ENCODE data around the gene EXOC6B.

EXOC6B gene

DNA sequence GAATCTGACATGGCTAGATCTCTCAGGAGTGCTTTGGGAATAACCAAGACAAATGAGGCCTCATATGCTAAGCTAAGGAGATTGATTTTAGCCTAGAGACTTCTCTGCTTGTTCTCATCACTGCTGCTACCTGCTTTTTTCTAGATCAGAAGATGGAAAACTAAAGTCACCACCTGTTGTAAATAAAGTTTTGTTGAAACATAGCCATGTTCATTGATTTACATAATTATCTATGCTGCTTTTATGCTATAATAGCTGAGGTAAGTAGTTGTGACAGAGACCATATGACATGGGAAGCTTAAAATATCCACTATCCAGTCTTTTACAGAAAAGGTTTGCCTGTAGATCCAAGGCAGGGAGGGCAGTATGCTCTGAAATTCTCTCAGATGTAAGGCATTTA lies 632.1 kb downstream of the EXOC6B start:
- no peak for DNase-seq

GRCh38 chr2:72191441-72191840 lies 634.4 kb downstream of the EXOC6B start:
- DNase-seq: no peak

GRCh38 chr2:72185206-72185605 lies 640.6 kb downstream of the EXOC6B start:
- DNase-seq: no peak

DNA sequence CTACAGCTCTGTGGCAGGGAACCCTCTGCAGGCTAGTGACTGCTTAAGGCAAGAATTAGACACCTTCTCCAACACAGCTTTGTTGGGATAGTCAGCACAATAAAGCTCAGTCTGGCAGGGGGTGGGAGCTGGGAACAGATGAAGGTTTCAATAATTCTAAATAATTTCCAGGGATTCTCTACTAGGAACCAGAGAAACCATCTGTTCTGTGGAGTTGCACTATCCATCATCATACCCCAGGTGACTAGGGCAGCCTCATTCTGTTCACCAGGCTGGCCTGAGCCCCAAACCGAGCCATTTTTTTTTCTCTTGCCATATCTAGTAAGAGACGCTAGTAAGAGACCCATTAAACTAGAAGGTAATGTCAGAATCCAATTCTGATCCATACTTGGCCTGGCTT lies 642.4 kb downstream of the EXOC6B start:
- no peak for DNase-seq

DNA sequence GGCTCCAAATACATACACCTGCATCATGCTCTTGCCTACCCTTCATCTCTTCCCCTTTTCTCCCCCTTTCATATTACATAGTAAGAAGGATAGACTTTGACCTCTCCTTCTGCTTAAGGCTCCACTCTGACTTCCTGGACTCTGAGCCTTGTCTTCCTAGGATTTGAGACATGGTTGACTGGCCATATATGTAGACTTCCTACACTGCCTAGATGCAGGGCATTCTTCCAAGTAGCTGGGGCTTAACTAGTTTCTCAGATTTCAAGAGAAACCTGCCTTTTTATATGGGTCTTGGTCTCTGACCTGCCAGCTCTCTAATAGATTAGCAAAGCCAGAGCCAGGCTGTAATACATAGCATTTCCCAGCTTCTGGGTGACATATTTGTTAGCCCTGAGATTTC lies 642.8 kb downstream of the EXOC6B start:
- DNase-seq: no peak

DNA sequence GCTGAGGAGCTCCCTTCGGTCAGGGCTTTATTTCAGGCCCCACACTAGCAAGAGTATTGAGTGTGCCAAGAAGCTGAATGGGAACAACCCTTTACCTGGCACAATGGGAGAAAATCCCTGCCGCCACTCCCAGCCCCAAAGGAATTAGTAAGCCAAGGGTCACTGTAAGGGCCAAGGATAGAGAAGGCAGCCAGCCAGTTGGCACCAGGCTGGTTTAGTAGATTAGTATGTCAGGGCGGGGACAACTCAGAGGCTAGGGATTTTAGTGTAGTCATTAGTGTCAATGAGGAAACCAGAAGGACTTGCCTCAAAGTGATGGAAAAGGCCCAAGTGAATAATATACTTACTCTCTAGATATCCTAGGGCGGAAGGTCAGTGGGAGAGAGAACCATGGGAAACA lies 643.3 kb downstream of the EXOC6B start:
- DNase-seq: no peak

- DNase-seq: no peak
Observed at GRCh38 chr2:72181616-72182015, 644.2 kb downstream of the EXOC6B start.

GRCh38 chr2:72180351-72180750 lies 645.5 kb downstream of the EXOC6B start:
- DNase-seq: no peak

DNA sequence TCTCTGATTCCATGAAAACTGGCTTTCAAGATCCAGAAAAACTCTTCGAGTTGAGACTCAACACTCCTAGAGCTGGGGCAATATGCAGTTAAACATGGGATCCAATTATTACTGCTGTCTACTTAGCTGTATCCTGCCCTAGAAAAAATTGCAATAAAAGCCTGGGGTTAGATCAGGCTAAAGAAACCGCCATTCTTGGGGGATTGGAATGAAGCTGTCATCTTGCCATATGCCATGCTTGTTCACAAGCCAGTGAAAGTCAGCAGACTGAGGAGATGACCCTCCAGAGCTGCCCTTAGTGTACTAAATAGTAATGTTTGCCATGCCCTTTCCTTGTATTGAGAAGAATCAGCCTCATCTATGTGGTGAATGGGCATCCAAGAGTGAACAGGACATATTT lies 647.3 kb downstream of the EXOC6B start:
- no peak for DNase-seq

DNA sequence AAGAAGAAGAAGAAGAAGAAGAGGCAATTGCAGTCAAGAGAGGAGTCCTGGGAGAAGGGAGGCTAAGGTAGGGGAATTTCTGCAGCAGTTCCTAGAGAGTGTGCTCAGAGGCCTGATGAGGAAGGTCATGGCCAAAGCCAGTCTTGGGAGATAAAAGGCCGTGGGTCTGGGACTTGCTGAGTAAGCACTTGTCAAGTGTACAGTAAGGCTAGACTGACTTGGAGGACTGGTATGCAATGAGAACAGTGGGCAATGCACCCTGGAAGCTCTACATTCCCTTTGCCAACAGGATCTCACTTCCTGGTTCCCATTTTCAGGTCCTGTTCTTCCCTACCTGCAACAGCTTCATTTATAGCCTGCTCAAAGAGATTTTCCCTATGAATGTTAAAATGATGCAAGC lies 649.6 kb downstream of the EXOC6B start:
- no peak for DNase-seq

- no peak for DNase-seq
Observed at GRCh38 chr2:72175636-72176035, 650.2 kb downstream of the EXOC6B start.

GRCh38 chr2:72173640-72174321 lies 652.1 kb downstream of the EXOC6B start:
- DNase-seq: no peak

DNA sequence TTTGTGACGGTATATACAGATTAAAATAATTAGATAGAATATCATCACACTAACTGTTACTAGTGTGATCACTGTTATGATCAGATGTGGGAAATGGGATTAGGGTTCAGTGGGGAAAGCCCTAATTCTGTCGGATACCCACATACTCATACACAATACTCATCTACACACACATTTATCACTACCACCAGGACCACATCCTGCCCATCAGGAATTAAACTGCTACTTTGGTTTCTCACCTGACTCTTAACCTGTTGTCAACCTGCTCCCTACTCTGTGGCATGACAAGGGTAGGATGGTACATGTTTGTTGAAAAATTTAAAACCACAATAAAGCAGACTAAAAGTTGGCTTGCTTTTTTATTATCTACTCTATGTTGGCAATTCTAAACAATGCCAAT lies 653.4 kb downstream of the EXOC6B start:
- DNase-seq: no peak

GRCh38 chr2:72166279-72166678 lies 659.6 kb downstream of the EXOC6B start:
- DNase-seq: no peak

DNA sequence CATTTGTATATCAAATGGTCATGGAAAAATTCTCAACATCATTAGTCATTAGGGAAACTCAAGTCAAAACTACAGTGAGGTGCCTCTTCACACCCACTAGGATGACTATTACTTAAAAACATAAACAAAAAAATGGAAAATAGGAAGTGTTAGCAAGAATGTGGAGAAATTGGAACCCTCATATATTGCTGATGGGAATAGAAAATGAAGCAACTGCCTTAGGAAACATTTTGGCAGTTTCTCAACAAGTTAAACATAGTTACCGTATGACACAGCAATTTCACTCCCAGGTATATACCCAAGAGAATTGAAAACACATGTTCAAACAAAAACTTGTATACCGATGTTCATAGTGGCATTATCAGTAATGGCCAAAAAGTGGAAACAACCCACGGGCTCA lies 660.0 kb downstream of the EXOC6B start:
- DNase-seq: no peak

GRCh38 chr2:72162574-72162973 lies 663.3 kb downstream of the EXOC6B start:
- DNase-seq: no peak

DNA sequence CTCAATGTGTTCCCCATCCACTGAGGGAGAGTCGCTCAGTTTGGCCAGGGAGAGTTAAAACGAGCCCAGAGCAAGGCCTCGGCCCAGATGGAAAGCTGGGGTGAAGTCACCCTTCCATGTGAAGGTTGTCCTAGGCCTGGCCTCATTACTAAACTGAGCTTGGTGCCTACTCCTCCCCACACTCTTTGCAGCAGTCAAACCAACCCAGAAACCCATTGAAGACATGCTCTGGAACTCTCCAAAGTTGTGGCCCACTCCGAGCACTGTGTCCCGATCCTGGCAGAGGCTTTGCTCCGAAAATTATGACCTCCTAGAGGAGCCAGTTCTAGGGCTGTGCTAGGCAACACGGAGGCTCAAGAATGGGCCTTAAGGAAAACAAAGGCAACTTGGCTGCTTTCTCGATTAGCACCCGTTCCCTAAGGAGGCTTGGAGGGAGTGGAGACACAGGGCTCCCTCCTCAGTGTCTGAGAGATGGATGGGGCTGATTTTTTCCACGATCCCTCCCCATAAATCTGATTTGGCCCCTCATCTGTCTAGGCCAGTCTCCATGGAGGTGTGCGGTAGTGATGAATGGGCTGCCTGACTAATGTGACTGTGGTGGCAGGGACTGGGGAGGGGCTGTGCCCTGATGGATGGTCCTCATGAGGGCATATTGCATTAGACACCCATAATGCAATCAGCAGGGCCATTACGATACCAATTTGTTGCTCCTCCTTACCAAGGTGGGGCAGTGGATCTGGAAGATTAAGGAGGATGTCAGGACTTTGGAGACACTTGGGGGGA lies 666.4 kb downstream of the EXOC6B start:
- no peak for DNase-seq

DNA sequence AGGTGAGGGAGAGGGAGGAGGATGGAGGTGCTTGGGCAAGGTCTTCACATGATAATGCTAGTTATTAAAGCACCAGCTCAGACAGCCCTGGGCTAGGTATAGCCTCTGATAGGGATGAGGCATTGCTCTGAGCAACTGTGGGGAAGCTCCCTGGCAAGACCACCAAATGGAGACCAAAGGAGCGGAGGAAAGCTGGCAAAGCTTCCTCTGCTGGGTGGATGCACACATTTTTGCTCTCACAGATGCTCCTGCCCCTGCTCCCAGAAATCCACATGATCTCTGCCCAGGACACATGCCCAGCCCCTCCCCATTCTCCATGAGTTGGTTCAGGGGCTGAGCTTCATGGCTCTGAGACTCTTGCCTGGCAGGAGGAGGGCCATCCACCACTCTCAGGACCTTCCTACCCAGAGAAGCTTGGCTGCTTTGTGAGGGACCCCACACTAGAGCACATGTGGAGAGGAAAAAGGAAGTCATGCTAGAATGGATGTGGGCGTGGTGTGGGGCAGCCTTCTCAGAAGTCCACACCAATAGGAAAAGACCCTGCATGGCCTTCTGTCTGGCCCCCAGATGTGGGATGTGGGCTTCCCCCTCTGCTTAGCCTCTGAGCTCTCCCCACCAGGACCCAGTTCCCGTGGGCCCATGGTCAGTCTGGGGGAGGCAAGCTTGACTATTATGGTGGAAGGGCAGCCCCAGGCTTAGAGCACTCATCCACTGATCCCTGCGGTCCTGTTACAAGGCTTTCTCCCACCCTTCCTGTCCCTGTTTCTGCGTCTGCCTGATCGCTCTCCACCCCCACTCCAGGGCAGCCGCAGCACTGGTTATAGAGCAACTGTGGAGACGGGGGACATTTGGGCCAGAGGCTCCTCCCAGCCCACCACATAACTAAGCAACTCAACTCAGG lies 667.7 kb downstream of the EXOC6B start:
- DNase-seq: no peak

DNA sequence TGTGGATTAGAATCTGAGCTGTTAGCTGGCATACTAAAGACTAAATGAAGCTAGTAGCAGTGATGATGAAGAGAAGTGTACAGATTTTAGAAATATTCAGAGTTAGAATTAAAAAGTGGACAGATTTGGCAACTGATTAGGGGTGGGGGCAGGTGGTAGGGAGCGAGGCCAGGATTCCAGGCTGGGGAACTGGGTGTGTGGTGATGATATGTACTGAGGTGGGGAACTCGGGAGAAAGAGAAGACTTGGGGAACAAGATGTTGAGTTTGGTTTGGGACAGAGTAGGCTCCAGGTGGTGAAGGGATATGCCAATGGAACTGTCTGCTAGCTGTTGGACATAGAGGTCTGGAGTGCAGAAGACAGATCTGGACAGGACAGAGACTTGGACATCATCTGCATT lies 669.0 kb downstream of the EXOC6B start:
- no peak for DNase-seq

DNA sequence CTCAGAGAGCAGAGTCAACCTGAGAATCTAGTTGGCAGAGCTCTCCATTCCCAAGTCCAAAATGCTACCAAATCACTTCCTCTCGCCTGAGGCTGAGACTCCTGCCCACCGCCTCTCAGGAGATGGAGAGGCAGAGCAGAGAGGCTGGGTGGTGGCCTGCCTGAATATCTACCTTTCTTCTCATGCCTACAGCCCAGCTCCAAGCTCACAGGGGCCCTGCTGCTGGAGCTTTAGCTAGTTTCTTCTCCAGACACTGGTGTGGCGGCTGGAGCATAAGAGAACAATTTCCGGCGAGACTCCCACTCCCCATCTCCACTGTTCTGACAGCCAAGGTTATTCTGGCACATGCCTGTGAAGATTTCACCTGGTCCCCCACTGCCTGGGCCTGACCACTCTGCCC lies 670.1 kb downstream of the EXOC6B start:
- no peak for DNase-seq

DNA sequence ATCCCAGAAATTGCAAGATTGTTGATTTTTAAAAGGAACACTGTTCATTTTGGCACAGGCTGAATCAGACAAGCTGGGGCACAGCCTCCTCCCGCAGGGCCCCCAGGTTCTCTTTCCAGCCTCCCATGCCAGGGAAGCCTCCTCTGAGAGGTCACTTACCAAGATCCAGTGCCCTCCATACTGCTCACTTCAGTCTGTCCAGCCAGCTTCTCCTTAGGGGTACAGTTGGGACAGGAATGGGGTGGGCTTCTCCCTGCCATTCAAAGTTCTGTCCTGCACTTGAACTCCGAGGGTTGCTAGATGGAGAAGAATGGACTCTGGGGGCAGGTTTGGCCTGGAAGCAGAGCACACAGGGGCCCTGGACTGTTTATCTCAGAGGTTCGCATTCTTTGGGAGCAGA lies 670.7 kb downstream of the EXOC6B start:
- no peak for DNase-seq

DNA sequence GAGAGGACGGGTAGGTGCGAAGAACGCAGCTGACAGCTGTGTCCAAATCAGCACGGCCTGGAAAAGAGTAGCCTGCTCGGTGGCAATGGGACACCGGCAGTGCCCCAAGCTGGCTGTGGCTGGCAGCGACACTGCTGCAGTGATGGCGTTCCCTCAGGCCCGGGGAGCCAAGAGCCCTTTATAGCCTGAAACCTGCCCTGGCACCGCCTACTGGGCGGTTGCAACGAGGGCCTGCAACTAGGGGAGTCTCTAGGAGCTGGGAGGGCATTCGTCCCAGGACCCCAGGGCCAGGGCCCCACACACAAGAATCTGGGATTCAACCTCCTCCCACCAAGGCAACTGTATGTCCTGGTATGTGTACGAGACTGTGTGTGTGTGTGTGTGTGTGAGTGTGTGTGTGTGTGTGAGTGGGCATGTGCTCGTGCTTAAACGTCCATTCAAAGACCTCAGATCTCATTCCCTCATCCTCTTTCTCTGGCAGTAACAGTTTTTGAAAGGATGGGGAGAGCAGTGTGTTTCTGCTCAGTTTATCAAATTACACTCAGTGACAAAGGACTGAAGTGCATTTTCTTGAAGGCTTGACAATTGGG lies 671.4 kb downstream of the EXOC6B start:
- no peak for DNase-seq

GRCh38 chr2:72153924-72154323 lies 671.9 kb downstream of the EXOC6B start:
- DNase-seq: no peak

Measured in NCI-H748 treated with DMSO at 0.1 percent for 48 hours (cell line).